GM12878 (cell line): ENCODE results near the gene ARAP3. TPM values are rescaled to one million over a fixed set of nuclear protein-coding genes. Genes with fewer than 3 reads are reported as not detected.

Source experiments
- ATAC-seq: fragments of 200-7000 bp; cut with Tn5 transposase; 3 replicates; pipeline ENCODE4 v1.9.1; 2020; ENCODE audit warnings: mild to moderate bottlenecking, moderate library complexity
- BruUV-seq: library from RNA; stranded (reverse); fragments of 400-500 nt; replicated peaks from 2 replicates; lab custom pipeline; 2021; lab: Mats Ljungman, UMichigan
- CTCF ChIA-PET: fragments of 300-600 bp; sonication (Branson Sonifier 250); formaldehyde crosslinking; extraction: SDS; loops from one replicate; lab custom pipeline; 2021; ENCODE audit warnings: inconsistent platforms; lab: Yijun Ruan, JAX
- POLR2A ChIA-PET: fragments of 350-600 bp; formaldehyde crosslinking; extraction: SDS; loops from one replicate; lab custom pipeline; 2021; ENCODE audit warnings: inconsistent platforms; lab: Charles Lee
- RAD21 ChIA-PET: fragments of 300-600 bp; sonication (Branson Sonifier 250); formaldehyde crosslinking; loops from one replicate; lab custom pipeline; 2023; ENCODE audit warnings: antibody characterized with exemption; ENCODE audit not compliant: unreplicated experiment; lab: Charles Lee
- SMC1A ChIA-PET: fragments of 300-600 bp; sonication (Branson Sonifier 250); formaldehyde crosslinking; loops from one replicate; lab custom pipeline; 2023; ENCODE audit not compliant: unreplicated experiment, uncharacterized antibody; lab: Charles Lee
- DNase-seq: peaks from one replicate; pipeline ENCODE4 v3.0.0-alpha.2; 2011; ENCODE audit warnings: low read depth, low spot score
- FAIRE-seq: peaks from 3 replicates; lab custom pipeline; 2011; peaks lifted over from hg19 to GRCh38; lab: Jason Lieb, UNC
- H2AFZ ChIP-seq: 2 replicates; pipeline ENCODE4 v1.6.0; 2011; ENCODE audit warnings: low read depth, low read length, control low read depth; ENCODE audit not compliant: control insufficient read depth
- H3K27ac ChIP-seq: 2 replicates; pipeline ENCODE4 v1.5.1; 2011; ENCODE audit warnings: control low read depth; ENCODE audit not compliant: control insufficient read depth, insufficient read depth
- H3K27me3 ChIP-seq, 2 experiments: replicated peaks in 1 of 2; 2 replicates each; pipeline versions ENCODE4 v1.6.0 to v1.6.1; 2011; ENCODE audit warnings: low read length in 1 of 2; ENCODE audit not compliant: control insufficient read depth in 2 of 2, insufficient read depth in 2 of 2
- H3K36me3 ChIP-seq, 2 experiments: 2 replicates each; pipeline ENCODE4 v1.5.1; 2011; ENCODE audit warnings: low read length in 1 of 2; ENCODE audit not compliant: control insufficient read depth in 2 of 2, insufficient read depth in 2 of 2
- H3K4me1 ChIP-seq: 2 replicates; pipeline ENCODE4 v1.6.1; 2011; ENCODE audit warnings: mild to moderate bottlenecking, low read length, moderate library complexity, mixed read lengths; ENCODE audit not compliant: control insufficient read depth, insufficient read depth
- H3K4me2 ChIP-seq: 2 replicates; pipeline ENCODE4 v1.6.0; 2011; ENCODE audit warnings: control low read depth; ENCODE audit not compliant: control insufficient read depth, insufficient read depth
- H3K4me3 ChIP-seq: fragments of 200-600 bp; sonication (generic); 2 replicates; pipeline ENCODE4 v1.5.1; 2016
- H3K79me2 ChIP-seq: 2 replicates; pipeline ENCODE4 v1.6.0; 2011; ENCODE audit warnings: low read length; ENCODE audit not compliant: control insufficient read depth, insufficient read depth
- H3K9ac ChIP-seq: 2 replicates; pipeline ENCODE4 v1.8.0; 2011; ENCODE audit warnings: low read length, control low read depth, mixed read lengths; ENCODE audit not compliant: control insufficient read depth, insufficient read depth
- H3K9me3 ChIP-seq: replicated peaks from 3 replicates; pipeline ENCODE4 v1.5.1; 2011; ENCODE audit warnings: mild to moderate bottlenecking, low read length; ENCODE audit not compliant: control insufficient read depth, insufficient read depth
- H4K20me1 ChIP-seq: 2 replicates; pipeline ENCODE4 v1.6.0; 2011; ENCODE audit not compliant: control insufficient read depth, insufficient read depth
- CHD1 ChIP-seq: IDR thresholded peaks from 2 replicates; pipeline ENCODE4 v1.6.1; 2012; ENCODE audit warnings: low read depth, low read length, improper control_type of control experiment
- LARP7 ChIP-seq: fragments of 450-650 bp; IDR thresholded peaks from 2 replicates; pipeline ENCODE4 v1.6.1; 2017; ENCODE audit warnings: mild to moderate bottlenecking
- NFXL1 ChIP-seq: fragments of 450-650 bp; IDR thresholded peaks from 2 replicates; pipeline ENCODE4 v1.6.1; 2017; ENCODE audit warnings: antibody characterized with exemption, mild to moderate bottlenecking, borderline replicate concordance
- PAX8 ChIP-seq: fragments of 450-650 bp; IDR thresholded peaks from 2 replicates; pipeline ENCODE4 v1.6.1; 2017; ENCODE audit warnings: mild to moderate bottlenecking, moderate library complexity
- WGBS: methylation state at CpG from one replicate; pipeline ENCODE4 v1.1.6; 2016; ENCODE audit warnings: low lambda C conversion rate; ENCODE audit not compliant: insufficient replicate concordance, insufficient coverage; ENCODE audit errors: missing lambda C conversion rate; 5-methylcytosine and 5-hydroxymethylcytosine counted together
- in situ Hi-C: fragments of 300-500 bp; cut with MboI; formaldehyde crosslinking; loops from 9 replicates; pipeline ENCODE4 v1.14.3; 2018; ENCODE audit warnings: mixed read lengths
- intact Hi-C: fragments of 100-400 bp; cut with micrococcal nuclease; formaldehyde crosslinking; loops from one replicate; pipeline ENCODE4 v1.14.2; 2022; ENCODE audit not compliant: unreplicated experiment
- polyA plus RNA-seq, 11 experiments: library from polyadenylated mRNA; depleted of rRNA in 4 of 11; unstranded in 6 of 11; stranded (reverse) in 5 of 11; fragments of >200 nt; fragmentation: Nextera tagmentation in 4 of 11; fragmentation: Illumina TruSeq in 1 of 11; extraction: Ambion mirVana in 4 of 11; extraction: Trizol in 1 of 11; gene quantifications; 1 replicate in 1 of 11; 2 replicates in 10 of 11; pipeline versions ENCODE4 v1.2.1 to v1.2.3, GENCODE V29; 2011 to 2016; ENCODE audit warnings: inconsistent platforms in 2 of 11, missing spikeins in 2 of 11, low read depth in 1 of 11
- total RNA-seq, 4 experiments: library from RNA; depleted of rRNA in 3 of 4; stranded (reverse); fragments of >200 nt in 3 of 4; fragmentation: Illumina TruSeq in 1 of 4; extraction: Trizol in 1 of 4; gene quantifications; 2 replicates each; pipeline versions ENCODE4 v1.2.1 to v1.2.3, GENCODE V29; 2013 to 2021
- TF ChIP-seq, protein P1 (sequence below): IDR thresholded peaks from 2 replicates; pipeline ENCODE4 v1.6.1; 2012; ENCODE audit warnings: mild to moderate bottlenecking, low read depth, low read length
- TF ChIP-seq, protein P2 (sequence below): IDR thresholded peaks from 2 replicates; pipeline ENCODE4 v1.6.1; 2011; ENCODE audit warnings: low read depth, low read length, improper control_type of control experiment, borderline replicate concordance

ARAP3 gene
- total and polyA plus RNA-seq, 10 of the 15 experiments (the other 5 are each of a cell fraction or from before 2014, with no cell fraction given): 0.01 to 0.08 TPM; not detected in 8

DNA sequence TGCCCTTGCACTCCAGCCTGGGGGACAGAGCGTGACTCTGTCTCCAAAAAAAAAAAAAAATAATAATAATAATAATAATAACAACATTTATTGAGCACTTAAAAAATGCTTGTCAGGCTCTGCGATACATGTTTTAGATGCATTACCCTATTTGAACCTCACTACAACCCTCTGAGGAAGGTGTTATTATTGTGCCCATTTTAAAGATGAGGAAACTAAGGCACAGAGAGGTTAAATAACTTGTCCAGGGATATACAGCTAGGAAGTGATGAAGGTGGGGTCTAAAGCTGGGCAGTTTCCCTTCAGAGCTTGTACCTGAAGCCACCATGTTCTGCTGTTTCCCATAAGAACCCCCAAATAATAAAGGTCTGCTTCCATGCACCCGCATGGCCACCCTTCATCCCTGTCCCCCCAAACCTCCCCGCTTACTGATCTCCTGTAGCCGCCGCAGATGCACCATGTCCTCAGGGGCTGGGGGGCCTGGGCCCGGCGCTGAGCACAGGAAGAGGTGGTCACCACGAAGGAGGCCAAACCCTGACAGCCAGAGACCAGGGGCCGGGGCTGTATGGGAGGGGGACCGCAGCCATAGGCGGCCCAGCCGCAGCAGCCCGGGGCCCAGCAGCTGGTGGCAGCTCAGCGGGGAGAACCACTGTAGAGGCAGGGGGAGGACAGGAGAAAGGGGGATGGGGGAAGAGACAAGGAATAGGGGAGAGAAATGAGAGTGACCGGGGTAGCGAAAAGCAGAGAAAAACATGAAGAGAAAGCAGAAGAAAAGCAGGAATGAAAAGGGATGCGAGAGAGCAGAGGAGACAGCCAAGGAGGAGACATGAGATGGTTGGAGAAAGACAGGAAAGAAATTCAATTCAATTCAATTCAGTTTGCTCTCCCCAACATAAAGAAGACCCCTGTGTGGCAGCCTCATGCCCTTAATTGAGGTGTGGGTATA is 15.8 kb downstream of the ARAP3 start:
- H3K4me3 ChIP-seq: no peak overlapping the region
- RAD21 ChIA-PET: interaction anchor here (2.9 kb wide), 1 partner anchor 74 kb away, joined by 20 read pairs; no protein-coding TSS in a partner anchor
- H3K79me2 ChIP-seq: no peaks in the 10 kb centered on the region
- no peak overlapping the region for H3K27ac ChIP-seq
- intact Hi-C loops (loop anchor here (1.0 to 10.0 kb wide), 3 partner anchors 74 to 479 kb away; partner anchors contain the start of gene RNF14), in situ Hi-C loops (no loop called here)
- ATAC-seq (no peak), DNase-seq (no peak), FAIRE-seq (no peak)
- WGBS: 74% methylated on average over 18 of the region's 18 CpGs
- H3K36me3 ChIP-seq: no peaks in the 10 kb centered on the region
- no peaks in the 10 kb centered on the region for H3K9me3 ChIP-seq
- no peak overlapping the region for H3K9ac ChIP-seq
- SMC1A ChIA-PET: interaction anchor here (3.2 kb wide), 1 partner anchor 74 kb away, joined by 19 read pairs; no protein-coding TSS in a partner anchor
- H3K4me1 ChIP-seq: no peaks in the 10 kb centered on the region
- H2AFZ ChIP-seq: no peak overlapping the region
- H3K4me2 ChIP-seq: no peak overlapping the region
- no peaks in the 10 kb centered on the region for H3K27me3 ChIP-seq
- POLR2A ChIA-PET: interaction anchor here (0.5 kb wide), 1 partner anchor 84 kb away, joined by 4 read pairs; no protein-coding TSS in a partner anchor
- H4K20me1 ChIP-seq: no peaks in the 10 kb centered on the region
- CTCF ChIA-PET: interaction anchor here (0.6 to 3.3 kb wide), 9 partner anchors 43 to 474 kb away, joined by 3 to 27 read pairs (median 4); partner anchors contain the start of gene DIAPH1
- TF ChIP-seq NFXL1 (no peak), PAX8 (no peak), CHD1 (no peak), LARP7 (no peak)
- TF ChIP-seq, protein P1, sequence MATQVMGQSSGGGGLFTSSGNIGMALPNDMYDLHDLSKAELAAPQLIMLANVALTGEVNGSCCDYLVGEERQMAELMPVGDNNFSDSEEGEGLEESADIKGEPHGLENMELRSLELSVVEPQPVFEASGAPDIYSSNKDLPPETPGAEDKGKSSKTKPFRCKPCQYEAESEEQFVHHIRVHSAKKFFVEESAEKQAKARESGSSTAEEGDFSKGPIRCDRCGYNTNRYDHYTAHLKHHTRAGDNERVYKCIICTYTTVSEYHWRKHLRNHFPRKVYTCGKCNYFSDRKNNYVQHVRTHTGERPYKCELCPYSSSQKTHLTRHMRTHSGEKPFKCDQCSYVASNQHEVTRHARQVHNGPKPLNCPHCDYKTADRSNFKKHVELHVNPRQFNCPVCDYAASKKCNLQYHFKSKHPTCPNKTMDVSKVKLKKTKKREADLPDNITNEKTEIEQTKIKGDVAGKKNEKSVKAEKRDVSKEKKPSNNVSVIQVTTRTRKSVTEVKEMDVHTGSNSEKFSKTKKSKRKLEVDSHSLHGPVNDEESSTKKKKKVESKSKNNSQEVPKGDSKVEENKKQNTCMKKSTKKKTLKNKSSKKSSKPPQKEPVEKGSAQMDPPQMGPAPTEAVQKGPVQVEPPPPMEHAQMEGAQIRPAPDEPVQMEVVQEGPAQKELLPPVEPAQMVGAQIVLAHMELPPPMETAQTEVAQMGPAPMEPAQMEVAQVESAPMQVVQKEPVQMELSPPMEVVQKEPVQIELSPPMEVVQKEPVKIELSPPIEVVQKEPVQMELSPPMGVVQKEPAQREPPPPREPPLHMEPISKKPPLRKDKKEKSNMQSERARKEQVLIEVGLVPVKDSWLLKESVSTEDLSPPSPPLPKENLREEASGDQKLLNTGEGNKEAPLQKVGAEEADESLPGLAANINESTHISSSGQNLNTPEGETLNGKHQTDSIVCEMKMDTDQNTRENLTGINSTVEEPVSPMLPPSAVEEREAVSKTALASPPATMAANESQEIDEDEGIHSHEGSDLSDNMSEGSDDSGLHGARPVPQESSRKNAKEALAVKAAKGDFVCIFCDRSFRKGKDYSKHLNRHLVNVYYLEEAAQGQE: no peak
- TF ChIP-seq, protein P2, sequence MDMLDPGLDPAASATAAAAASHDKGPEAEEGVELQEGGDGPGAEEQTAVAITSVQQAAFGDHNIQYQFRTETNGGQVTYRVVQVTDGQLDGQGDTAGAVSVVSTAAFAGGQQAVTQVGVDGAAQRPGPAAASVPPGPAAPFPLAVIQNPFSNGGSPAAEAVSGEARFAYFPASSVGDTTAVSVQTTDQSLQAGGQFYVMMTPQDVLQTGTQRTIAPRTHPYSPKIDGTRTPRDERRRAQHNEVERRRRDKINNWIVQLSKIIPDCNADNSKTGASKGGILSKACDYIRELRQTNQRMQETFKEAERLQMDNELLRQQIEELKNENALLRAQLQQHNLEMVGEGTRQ: no peak
- no TSS peak for BruUV-seq
